GM18520 (cell line): ENCODE measurements around the gene GNMT.

Experiments used
- ATAC-seq: cut with Tn5 transposase; IDR thresholded peaks from one replicate; pipeline ENCODE4 v1.9.1; 2021; ENCODE audit not compliant: unreplicated experiment

GNMT gene

GRCh38 chr6:43012364-43012763 lies 51.8 kb downstream of the GNMT start:
- no peak for ATAC-seq

- no peak for ATAC-seq
Measured at GRCh38 chr6:43013097-43013842, 52.7 kb downstream of the GNMT start.
